ENCODE results near the gene C17orf114.

- TF ChIP-seq POLR2A (IDR thresholded peaks at IDR 0.05) (no peak), CTCF (IDR thresholded peaks at IDR 0.05) (no peak)
These were observed 25.3 kb upstream of the C17orf114 start for GRCh38 chr17:4827399-4827798.
